Neural cell (in vitro differentiated cells): ENCODE measurements around the gene CDHR5. TPM values are rescaled to one million over a fixed set of nuclear protein-coding genes. Genes with fewer than 3 reads are reported as not detected.
"Not testable (repeated sequence)": the region's sequence is repeated elsewhere in the genome, so short reads cannot be mapped to it uniquely, and the experiment has no call there.

Experiments
- H2AFZ ChIP-seq: fragments of 200-600, 300-800 bp; sonication (generic), shearing (Covaris generic); 2 replicates; pipeline ENCODE4 v1.6.0; 2014; ENCODE audit warnings: low read depth, mild to moderate bottlenecking, antibody characterized with exemption, low read length, moderate library complexity
- H3F3A ChIP-seq: fragments of 200-600 bp; shearing (Covaris generic); 2 replicates; pipeline ENCODE4 v1.6.1; 2016; ENCODE audit warnings: mild to moderate bottlenecking, moderate library complexity, mixed read lengths, antibody characterized with exemption, low read length; ENCODE audit not compliant: insufficient read depth, poor library complexity, severe bottlenecking
- H3K27ac ChIP-seq: fragments of 200-600, 300-800 bp; sonication (generic), shearing (Covaris generic); 2 replicates; pipeline ENCODE4 v1.5.1; 2014; ENCODE audit warnings: mild to moderate bottlenecking, low read length, moderate library complexity
- H3K27me3 ChIP-seq: fragments of 300-800, 200-600 bp; sonication (generic), shearing (Covaris generic); 2 replicates; pipeline ENCODE4 v1.6.0; 2014; ENCODE audit warnings: mild to moderate bottlenecking, low read depth, low read length, moderate library complexity; ENCODE audit not compliant: insufficient read depth
- H3K36me3 ChIP-seq: fragments of 300-800, 200-600 bp; sonication (generic), shearing (Covaris generic); 2 replicates; pipeline ENCODE4 v1.5.1; 2014; ENCODE audit warnings: mild to moderate bottlenecking, antibody characterized with exemption, low read length, moderate library complexity; ENCODE audit not compliant: insufficient read depth
- H3K4me2 ChIP-seq: fragments of 300-800, 200-600 bp; sonication (generic), shearing (Covaris generic); 2 replicates; pipeline ENCODE4 v1.6.0; 2014; ENCODE audit warnings: mild to moderate bottlenecking, low read length
- H3K4me3 ChIP-seq: fragments of 300-800, 200-600 bp; sonication (generic), shearing (Covaris generic); 2 replicates; pipeline ENCODE4 v1.5.1; 2014; ENCODE audit warnings: mild to moderate bottlenecking, low read length, moderate library complexity
- H3K79me2 ChIP-seq: fragments of 200-600 bp; shearing (Covaris generic); replicated peaks from 2 replicates; pipeline ENCODE4 v1.6.0; 2014; ENCODE audit warnings: mild to moderate bottlenecking, low read length, moderate library complexity; ENCODE audit not compliant: insufficient read depth
- H3K9ac ChIP-seq: fragments of 300-800, 200-600 bp; sonication (generic), shearing (Covaris generic); 2 replicates; pipeline ENCODE4 v1.6.1; 2016; ENCODE audit warnings: mild to moderate bottlenecking, low read length, mixed read lengths
- H3K9me2 ChIP-seq: fragments of 200-600 bp; shearing (Covaris generic); 2 replicates; pipeline ENCODE4 v1.6.1; 2016; ENCODE audit warnings: mild to moderate bottlenecking, low read length, mixed read lengths; ENCODE audit not compliant: insufficient read depth
- H3K9me3 ChIP-seq: fragments of 200-600, 300-800 bp; sonication (generic), shearing (Covaris generic); 2 replicates; pipeline ENCODE4 v1.6.1; 2016; ENCODE audit warnings: mild to moderate bottlenecking, mixed run types, low read length, moderate library complexity, mixed read lengths
- H4K20me1 ChIP-seq: fragments of 200-600 bp; shearing (Covaris generic); 2 replicates; pipeline ENCODE4 v1.6.1; 2016; ENCODE audit warnings: mild to moderate bottlenecking, mixed run types; ENCODE audit not compliant: insufficient read depth
- CTCF ChIP-seq: fragments of 450-650 bp; IDR thresholded peaks from 2 replicates; pipeline ENCODE4 v1.5.1; 2014; ENCODE audit warnings: antibody characterized with exemption, mild to moderate bottlenecking, moderate library complexity; ENCODE audit not compliant: poor library complexity, severe bottlenecking
- EP300 ChIP-seq: fragments of 450-650 bp; conservative IDR thresholded peaks from 2 replicates; pipeline ENCODE4 v1.6.1; 2014; ENCODE audit warnings: antibody characterized with exemption, mild to moderate bottlenecking, moderate library complexity; ENCODE audit not compliant: poor library complexity, severe bottlenecking
- EZH2 ChIP-seq: fragments of 200-600, 300-800 bp; shearing (Covaris generic), sonication (generic); IDR thresholded peaks from 2 replicates; pipeline ENCODE4 v1.6.1; 2014; ENCODE audit warnings: antibody characterized with exemption, low read length, borderline replicate concordance, mild to moderate bottlenecking; ENCODE audit not compliant: insufficient read depth, poor library complexity, severe bottlenecking
- MXI1 ChIP-seq: fragments of 450-650 bp; conservative IDR thresholded peaks from 2 replicates; pipeline ENCODE4 v1.6.1; 2014; ENCODE audit warnings: antibody characterized with exemption, mild to moderate bottlenecking; ENCODE audit not compliant: poor library complexity, severe bottlenecking
- POLR2AphosphoS5 ChIP-seq: IDR thresholded peaks from 2 replicates; pipeline ENCODE4 v1.6.1; 2012
- RAD21 ChIP-seq: fragments of 450-650 bp; conservative IDR thresholded peaks from 2 replicates; pipeline ENCODE4 v1.6.1; 2014; ENCODE audit warnings: antibody characterized with exemption, mild to moderate bottlenecking, moderate library complexity
- REST ChIP-seq: IDR thresholded peaks from 2 replicates; pipeline ENCODE4 v1.6.1; 2012; ENCODE audit warnings: borderline replicate concordance
- SMC3 ChIP-seq: fragments of 450-650 bp; conservative IDR thresholded peaks from 2 replicates; pipeline ENCODE4 v1.6.1; 2014; ENCODE audit warnings: antibody characterized with exemption, mild to moderate bottlenecking, moderate library complexity; ENCODE audit not compliant: poor library complexity
- TAF1 ChIP-seq: IDR thresholded peaks from 2 replicates; pipeline ENCODE4 v1.6.1; 2012; ENCODE audit warnings: low read depth
- polyA plus RNA-seq: library from polyadenylated mRNA; depleted of rRNA; stranded (reverse); fragments of >200 nt; gene quantifications from 2 replicates; pipeline ENCODE4 v1.2.3, GENCODE V29; 2014

CDHR5 gene
- polyA plus RNA-seq, 1 donor from 2014 or later: not detected

- no peaks in the 10 kb centered on the region for H3K79me2 ChIP-seq
- no peaks in the 10 kb centered on the region for H3K36me3 ChIP-seq
- H3K4me2 ChIP-seq: no peak overlapping the region
- H2AFZ ChIP-seq: no peak overlapping the region
- H3K9me3 ChIP-seq: no peaks in the 10 kb centered on the region
- no peak overlapping the region for H3K4me3 ChIP-seq
- no peaks in the 10 kb centered on the region for H3F3A ChIP-seq
- H3K9me2 ChIP-seq: no peaks in the 10 kb centered on the region
- H3K27ac ChIP-seq: no peak overlapping the region
- H4K20me1 ChIP-seq: no peaks in the 10 kb centered on the region
- no peaks in the 10 kb centered on the region for H3K27me3 ChIP-seq
- TF ChIP-seq MXI1 (no peak), CTCF (no peak), EZH2 (no peak), TAF1 (no peak)
- no peak overlapping the region for H3K9ac ChIP-seq
Measured at GRCh38 chr11:655036-655726, 30.4 kb upstream of the CDHR5 start.

- not testable (repeated sequence) for H3K36me3 ChIP-seq, H3K4me3 ChIP-seq, H3K9me3 ChIP-seq, H4K20me1 ChIP-seq, H3K27ac ChIP-seq, H3K4me2 ChIP-seq, H3K9me2 ChIP-seq, H3K9ac ChIP-seq, H3K79me2 ChIP-seq, H3F3A ChIP-seq, H2AFZ ChIP-seq, H3K27me3 ChIP-seq
Measured at GRCh38 chr11:654444-654843, 29.7 kb upstream of the CDHR5 start.

GRCh38 chr11:653837-654236, 29.1 kb upstream of the CDHR5 start:
- no peaks in the 10 kb centered on the region for H3K9me2 ChIP-seq
- no peak overlapping the region for H3K27ac ChIP-seq
- H3K9me3 ChIP-seq: no peaks in the 10 kb centered on the region
- H4K20me1 ChIP-seq: no peaks in the 10 kb centered on the region
- no peaks in the 10 kb centered on the region for H3K27me3 ChIP-seq
- H3K36me3 ChIP-seq: no peaks in the 10 kb centered on the region
- no peaks in the 10 kb centered on the region for H3K79me2 ChIP-seq
- no peaks in the 10 kb centered on the region for H3F3A ChIP-seq
- TF ChIP-seq CTCF: no peak
- no peak for TF ChIP-seq REST
- TF ChIP-seq SMC3: no peak
- TF ChIP-seq MXI1: no peak
- TF ChIP-seq POLR2AphosphoS5: no peak
- no peak for TF ChIP-seq RAD21
- no peak for TF ChIP-seq TAF1
- no peak for TF ChIP-seq EZH2
- no peak for TF ChIP-seq EP300
- no peak overlapping the region for H3K4me2 ChIP-seq
- no peak overlapping the region for H2AFZ ChIP-seq
- H3K9ac ChIP-seq: no peak overlapping the region
- H3K4me3 ChIP-seq: no peak overlapping the region

- H3K27ac ChIP-seq, H3K36me3 ChIP-seq, H3K9me2 ChIP-seq, H3K4me3 ChIP-seq, H4K20me1 ChIP-seq, H3K27me3 ChIP-seq, H3F3A ChIP-seq, H3K4me2 ChIP-seq, H3K9ac ChIP-seq, H2AFZ ChIP-seq, H3K79me2 ChIP-seq, H3K9me3 ChIP-seq: not testable (repeated sequence)
Measured at GRCh38 chr11:653136-653535, 28.4 kb upstream of the CDHR5 start.
